Erythroblast (primary cell): ENCODE data around the gene CCNG2.

Experiments
- GATA1 ChIP-seq: IDR thresholded peaks from 2 replicates; pipeline ENCODE4 v1.6.1; 2011; ENCODE audit warnings: low read depth, mild to moderate bottlenecking, control low read depth, low read length, moderate library complexity
- POLR2A ChIP-seq: IDR thresholded peaks from 2 replicates; pipeline ENCODE4 v1.6.1; 2011; ENCODE audit warnings: mild to moderate bottlenecking, low read length

DNA sequence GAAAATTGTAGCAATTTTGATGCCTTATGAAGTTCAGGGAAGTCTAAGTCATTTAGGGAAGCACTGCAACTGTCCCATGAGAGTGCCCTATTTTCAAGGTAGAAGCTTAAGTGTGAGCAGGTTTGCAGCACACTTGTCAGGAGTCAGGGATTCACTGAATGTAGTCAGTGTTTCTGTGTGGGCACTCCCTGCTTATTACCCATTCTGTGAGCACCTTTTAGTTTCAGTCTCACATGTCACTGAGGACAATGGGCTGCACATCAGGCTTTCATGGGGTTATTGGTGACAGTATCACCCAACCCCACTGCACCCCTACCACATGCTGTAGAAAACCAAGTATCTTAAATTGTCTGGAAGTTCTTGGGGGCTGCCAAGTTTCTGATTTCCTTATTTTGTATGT, 2.9 kb upstream of the CCNG2 start:
- no peak for TF ChIP-seq POLR2A
- TF ChIP-seq GATA1: no peak
